Breast epithelium (tissue), 4 donors: ENCODE results near the gene ST6GAL1. TPM values are rescaled to one million over a fixed set of nuclear protein-coding genes. Genes with fewer than 3 reads are reported as not detected.

ENCODE experiments used
- DNase-seq, 2 donors: peaks; one replicate each; pipeline ENCODE4 v3.0.0-alpha.2; 2019; ENCODE audit warnings: low spot score in 2 of 2
- H3K27ac ChIP-seq, 2 donors: fragments of 200-600 bp; sonication (generic) in 1 of 2; one replicate each; pipeline ENCODE4 v1.5.1; 2016 to 2019; ENCODE audit warnings: mild to moderate bottlenecking in 1 of 2
- H3K27me3 ChIP-seq, 2 donors: fragments of 200-600 bp; sonication (generic) in 1 of 2; one replicate each; pipeline versions ENCODE4 v1.5.1 to v1.6.0; 2017 to 2019; ENCODE audit warnings: control low read depth in 1 of 2, mild to moderate bottlenecking in 1 of 2
- H3K36me3 ChIP-seq: fragments of 200-600 bp; one replicate; pipeline ENCODE4 v1.5.1; 2019
- H3K4me1 ChIP-seq, 2 donors: fragments of 200-600 bp; sonication (generic); one replicate each; pipeline ENCODE4 v1.5.1; 2016 to 2019; ENCODE audit warnings: control low read depth in 1 of 2
- H3K4me3 ChIP-seq, 3 donors: fragments of 200-600 bp; sonication (generic); 1 replicate in 2 of 3; 2 replicates in 1 of 3; pipeline ENCODE4 v1.5.1; 2016 to 2019; ENCODE audit warnings: mild to moderate bottlenecking in 3 of 3, moderate library complexity in 2 of 3
- H3K9me3 ChIP-seq, 2 donors: fragments of 200-600 bp; sonication (generic) in 1 of 2; one replicate each; pipeline ENCODE4 v1.5.1; 2016 to 2019; ENCODE audit warnings: control low read depth in 1 of 2
- POLR2A ChIP-seq: fragments of 450-650 bp; IDR thresholded peaks from one replicate; pipeline ENCODE4 v1.6.1; 2016; ENCODE audit warnings: antibody characterized with exemption, mild to moderate bottlenecking, moderate library complexity
- POLR2AphosphoS5 ChIP-seq, 3 donors: sonication (generic); formaldehyde crosslinking; IDR thresholded peaks; one replicate each; pipeline ENCODE4 v1.6.1; 2017; ENCODE audit warnings: antibody characterized with exemption in 3 of 3
- intact Hi-C: fragments of 100-400 bp; cut with DNase I; formaldehyde crosslinking; loops from one replicate; pipeline ENCODE4 v1.15.1; 2023; ENCODE audit warnings: low total_unique reads
- total RNA-seq, 3 donors: library from RNA; depleted of rRNA; stranded (reverse); fragments of >200 nt; gene quantifications; one replicate each; pipeline ENCODE4 v1.1.0, GENCODE V29; 2016
- TF ChIP-seq, protein P1 (sequence below), 3 donors: fragments of 450-650 bp; IDR thresholded peaks; one replicate each; pipeline ENCODE4 v1.5.1; 2016 to 2017; ENCODE audit warnings: antibody characterized with exemption in 3 of 3, mild to moderate bottlenecking in 3 of 3, moderate library complexity in 3 of 3

Gene ST6GAL1
- total RNA-seq, 3 donors from 2014 or later = 28.5 to 79.6 (median 42.3) TPM

DNA sequence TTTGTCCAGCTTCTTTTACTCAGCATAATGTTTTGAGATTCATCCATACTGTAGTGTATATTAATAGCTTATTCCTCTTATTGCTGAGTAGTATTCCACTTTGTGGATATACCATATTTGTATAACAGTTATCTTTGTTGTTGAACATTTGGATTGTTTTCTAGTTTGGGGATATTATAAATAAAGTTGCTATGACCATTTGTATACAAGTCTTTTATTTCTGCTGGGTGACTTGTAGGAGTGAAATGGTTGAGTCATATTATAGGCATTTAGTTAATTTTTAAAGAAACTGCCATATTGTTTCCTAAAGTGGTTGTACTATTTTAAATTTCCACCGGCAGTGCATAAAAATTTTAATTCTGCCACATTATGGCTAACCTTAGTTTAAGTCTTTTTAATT lies 155.6 kb downstream of the ST6GAL1 start:
- H3K4me3 ChIP-seq = no peak overlapping the region
- intact Hi-C loops = loop anchor here (2.0 kb wide), 1 partner anchor 61 kb away; no protein-coding TSS in a partner anchor
- H3K4me1 ChIP-seq = no peaks in the 10 kb centered on the region
- TF ChIP-seq POLR2AphosphoS5 (IDR thresholded peaks at IDR 0.05) = no peak
- TF ChIP-seq, protein P1, sequence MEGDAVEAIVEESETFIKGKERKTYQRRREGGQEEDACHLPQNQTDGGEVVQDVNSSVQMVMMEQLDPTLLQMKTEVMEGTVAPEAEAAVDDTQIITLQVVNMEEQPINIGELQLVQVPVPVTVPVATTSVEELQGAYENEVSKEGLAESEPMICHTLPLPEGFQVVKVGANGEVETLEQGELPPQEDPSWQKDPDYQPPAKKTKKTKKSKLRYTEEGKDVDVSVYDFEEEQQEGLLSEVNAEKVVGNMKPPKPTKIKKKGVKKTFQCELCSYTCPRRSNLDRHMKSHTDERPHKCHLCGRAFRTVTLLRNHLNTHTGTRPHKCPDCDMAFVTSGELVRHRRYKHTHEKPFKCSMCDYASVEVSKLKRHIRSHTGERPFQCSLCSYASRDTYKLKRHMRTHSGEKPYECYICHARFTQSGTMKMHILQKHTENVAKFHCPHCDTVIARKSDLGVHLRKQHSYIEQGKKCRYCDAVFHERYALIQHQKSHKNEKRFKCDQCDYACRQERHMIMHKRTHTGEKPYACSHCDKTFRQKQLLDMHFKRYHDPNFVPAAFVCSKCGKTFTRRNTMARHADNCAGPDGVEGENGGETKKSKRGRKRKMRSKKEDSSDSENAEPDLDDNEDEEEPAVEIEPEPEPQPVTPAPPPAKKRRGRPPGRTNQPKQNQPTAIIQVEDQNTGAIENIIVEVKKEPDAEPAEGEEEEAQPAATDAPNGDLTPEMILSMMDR (IDR thresholded peaks at IDR 0.05) = no peak
- TF ChIP-seq POLR2A = no peak
- DNase-seq = no peak
- no peaks in the 10 kb centered on the region for H3K36me3 ChIP-seq
- H3K9me3 ChIP-seq = peaks cover 5 to 24% of the 10 kb centered on the region in 2 donors
- H3K27ac ChIP-seq = no peak overlapping the region
- H3K27me3 ChIP-seq = no peaks in the 10 kb centered on the region

DNA sequence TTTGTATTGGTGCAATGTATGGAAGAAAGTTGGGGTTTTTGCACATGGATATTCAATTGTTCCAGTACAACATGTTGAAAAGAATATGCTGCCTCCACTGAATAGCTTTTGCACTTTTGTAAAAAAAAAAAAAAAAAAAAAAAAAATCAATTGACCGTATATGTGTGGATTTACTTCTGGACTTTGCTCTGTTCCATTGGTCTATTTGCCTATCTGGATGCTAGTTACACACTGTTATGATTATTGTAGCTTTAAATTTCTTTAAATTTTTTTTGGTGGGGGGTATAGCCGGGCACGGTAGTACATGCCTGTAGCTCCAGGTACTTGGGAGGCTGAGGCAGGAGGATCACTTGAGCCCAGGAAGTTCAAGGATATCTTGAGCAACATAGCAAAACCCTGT lies 156.5 kb downstream of the ST6GAL1 start:
- Histone ChIP-seq H3K4me1 (no peaks in the 10 kb centered on the region), H3K36me3 (no peaks in the 10 kb centered on the region), H3K9me3 (peaks cover 5 to 24% of the 10 kb centered on the region in 2 donors), H3K27ac (no peak overlapping the region), H3K27me3 (no peaks in the 10 kb centered on the region), H3K4me3 (no peak overlapping the region)
- TF ChIP-seq POLR2AphosphoS5 (IDR thresholded peaks at IDR 0.05) (no peak), POLR2A (no peak)
- TF ChIP-seq, protein P1 (IDR thresholded peaks at IDR 0.05) = no peak
- intact Hi-C loops = no loop called here
- DNase-seq = no peak

DNA sequence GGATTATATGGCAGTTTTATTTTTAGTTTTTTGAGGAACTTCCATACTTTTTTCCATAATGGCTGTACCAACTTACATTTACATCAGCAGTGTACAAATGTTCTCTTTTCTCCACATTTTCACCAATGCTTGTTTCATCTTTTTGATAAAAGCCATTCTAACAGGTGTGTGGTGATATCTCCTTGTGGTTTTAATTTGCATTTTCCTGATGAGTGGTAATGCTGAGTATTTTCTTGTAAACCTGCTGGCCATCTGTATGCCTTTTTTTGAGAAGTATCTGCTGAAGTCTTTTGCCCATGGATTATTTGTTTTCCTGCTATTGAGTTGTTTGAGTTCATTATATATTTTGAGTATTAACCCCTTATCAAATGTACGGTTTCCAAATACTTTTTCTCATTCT lies 158.4 kb downstream of the ST6GAL1 start:
- H3K9me3 ChIP-seq = peaks cover 5 to 24% of the 10 kb centered on the region in 2 donors
- no peaks in the 10 kb centered on the region for H3K27me3 ChIP-seq
- no peak for DNase-seq
- intact Hi-C loops = no loop called here
- TF ChIP-seq POLR2AphosphoS5 (IDR thresholded peaks at IDR 0.05) (no peak), POLR2A (no peak)
- TF ChIP-seq, protein P1 (IDR thresholded peaks at IDR 0.05) = no peak
- no peaks in the 10 kb centered on the region for H3K36me3 ChIP-seq
- no peak overlapping the region for H3K27ac ChIP-seq
- H3K4me3 ChIP-seq = no peak overlapping the region
- H3K4me1 ChIP-seq = no peaks in the 10 kb centered on the region

DNA sequence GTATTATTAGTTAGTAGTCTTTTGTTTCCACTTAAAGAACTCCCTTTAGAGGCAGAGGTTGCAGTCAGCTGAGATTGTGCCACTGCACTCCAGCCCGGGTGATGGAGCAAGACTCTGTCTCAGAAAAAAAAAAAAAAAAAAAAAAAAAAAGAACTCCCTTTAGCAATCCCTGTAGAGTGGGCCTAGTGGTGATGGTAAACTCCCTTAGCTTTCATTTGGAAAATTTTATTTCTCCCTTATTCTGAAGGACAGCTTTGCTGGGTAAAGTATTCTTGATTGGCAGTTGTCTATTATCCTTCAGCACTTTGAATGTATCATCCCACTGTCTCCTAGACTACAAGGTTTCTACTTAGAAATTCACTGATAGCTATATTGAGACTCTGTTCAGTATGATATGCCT lies 163.0 kb downstream of the ST6GAL1 start:
- TF ChIP-seq POLR2A (no peak), POLR2AphosphoS5 (IDR thresholded peaks at IDR 0.05) (no peak)
- TF ChIP-seq, protein P1 (IDR thresholded peaks at IDR 0.05) = no peak
- H3K27me3 ChIP-seq = no peaks in the 10 kb centered on the region
- H3K36me3 ChIP-seq = no peaks in the 10 kb centered on the region
- intact Hi-C loops = no loop called here
- H3K4me3 ChIP-seq = no peak overlapping the region
- peaks cover 0 to 3% of the 10 kb centered on the region in 2 donors for H3K9me3 ChIP-seq
- H3K27ac ChIP-seq = no peak overlapping the region
- no peaks in the 10 kb centered on the region for H3K4me1 ChIP-seq
- no peak for DNase-seq

DNA sequence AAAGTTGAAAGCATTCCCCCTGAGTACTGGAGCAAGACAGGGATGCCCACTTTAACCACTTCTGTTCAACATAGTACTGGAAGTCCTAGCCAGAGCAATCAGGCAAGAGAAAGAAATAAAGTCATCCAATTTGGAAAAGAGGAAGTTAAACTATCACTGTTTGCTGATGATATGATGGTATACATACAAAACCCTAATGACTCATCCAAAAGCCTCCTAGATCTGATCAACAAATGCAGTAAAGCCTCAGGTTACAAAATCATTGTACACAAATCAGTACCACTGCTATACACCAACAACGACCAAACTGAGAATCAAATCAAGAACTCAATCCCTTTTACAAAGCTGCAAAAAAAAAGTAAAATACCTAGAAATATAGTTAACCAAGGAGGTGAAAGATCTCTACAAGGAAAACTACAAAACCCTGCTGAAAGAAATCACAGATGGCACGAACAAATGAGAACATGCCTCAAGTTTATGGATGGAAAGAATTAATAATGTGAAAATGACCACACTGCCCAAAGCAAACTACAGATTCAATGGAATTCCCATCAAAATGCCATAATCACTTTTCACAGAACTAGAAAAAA lies 168.7 kb downstream of the ST6GAL1 start:
- Histone ChIP-seq H3K27me3 (no peaks in the 10 kb centered on the region), H3K27ac (no peak overlapping the region), H3K9me3 (peaks cover 0 to 7% of the 10 kb centered on the region in 2 donors), H3K36me3 (no peaks in the 10 kb centered on the region), H3K4me3 (no peak overlapping the region), H3K4me1 (no peaks in the 10 kb centered on the region)
- intact Hi-C loops = no loop called here
- DNase-seq = no peak
- TF ChIP-seq POLR2AphosphoS5 (IDR thresholded peaks at IDR 0.05) = no peak
